Non-pigmented ciliary epithelial cell (primary cell): Measurements from ENCODE around the gene ARMC9.
"Not testable (repeated sequence)": the region's sequence is repeated elsewhere in the genome, so short reads cannot be mapped to it uniquely, and the experiment has no call there.

ENCODE experiments used
- DNase-seq: peaks from one replicate; pipeline ENCODE4 v3.0.0-alpha.2; 2010; ENCODE audit warnings: low read depth

Gene ARMC9

GRCh38 chr2:231181860-231182512 is 16.4 kb upstream of the ARMC9 start:
- DNase-seq = no peak

DNA sequence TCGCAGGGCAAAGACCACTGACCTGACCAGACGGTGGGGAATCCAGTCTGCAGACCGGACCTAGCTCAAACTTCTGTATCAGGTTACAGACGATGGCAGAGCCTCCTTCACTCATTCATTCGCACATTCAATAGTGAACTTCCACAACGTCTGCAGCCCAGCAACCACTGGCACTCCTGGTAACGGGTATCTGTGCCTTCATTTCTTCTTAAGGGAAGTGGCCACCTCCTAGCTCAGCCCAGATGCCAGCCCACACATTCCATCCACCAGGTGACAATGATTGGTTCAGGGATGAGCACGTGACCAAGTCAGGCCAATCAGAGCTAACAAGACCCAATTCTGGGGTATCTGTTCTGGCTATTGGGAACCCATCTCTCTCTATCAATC is 15.9 kb upstream of the ARMC9 start:
- DNase-seq = no peak

DNA sequence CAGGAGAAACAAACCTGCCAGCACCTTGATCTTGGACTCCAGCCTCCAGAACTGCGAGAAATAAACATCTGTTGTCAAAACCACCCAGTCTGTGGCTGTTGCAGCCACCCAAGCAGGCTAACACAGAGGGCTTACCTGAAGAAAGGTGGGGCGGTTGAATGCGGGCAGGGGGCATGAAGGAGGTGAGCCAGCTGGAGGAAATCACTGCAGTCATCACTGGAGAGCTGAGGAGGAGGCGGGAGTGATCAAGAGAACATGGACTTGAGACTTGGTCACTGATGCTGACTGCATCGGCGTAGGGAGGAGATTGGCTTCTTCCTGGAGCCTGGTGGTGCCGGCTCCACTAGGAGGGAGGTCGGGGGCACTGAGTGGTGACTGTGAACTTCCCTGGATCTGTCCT is 14.6 kb upstream of the ARMC9 start:
- DNase-seq = no peak

- no peak for DNase-seq
These were observed 14.1 kb upstream of the ARMC9 start for GRCh38 chr2:231184319-231184718.

- DNase-seq = no peak
These were observed 13.2 kb upstream of the ARMC9 start for GRCh38 chr2:231185050-231185725.

GRCh38 chr2:231185886-231186285 is 12.5 kb upstream of the ARMC9 start:
- no peak for DNase-seq

DNA sequence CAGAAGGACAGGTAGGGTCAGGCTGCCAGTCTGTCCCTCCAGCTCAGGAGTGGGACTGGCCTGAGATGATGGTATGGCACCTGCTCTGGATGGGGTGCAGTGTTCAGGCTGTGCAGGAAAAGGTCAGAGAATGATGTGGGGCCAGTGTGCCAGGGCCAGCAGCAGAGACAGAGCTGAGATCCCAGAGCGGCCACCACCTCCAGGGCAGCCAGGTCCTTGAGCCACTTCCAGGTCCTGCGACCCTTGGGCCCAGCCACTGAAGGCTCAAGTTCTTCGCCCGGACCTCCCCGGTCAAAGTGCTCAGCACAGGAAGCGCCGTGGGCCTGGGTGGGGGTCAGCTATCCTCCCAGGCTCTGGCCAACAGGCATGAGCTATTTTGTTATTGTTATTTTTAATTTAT is 12.1 kb upstream of the ARMC9 start:
- no peak for DNase-seq

GRCh38 chr2:231187736-231188505 is 10.5 kb upstream of the ARMC9 start:
- DNase-seq = peak; percentile 40

DNA sequence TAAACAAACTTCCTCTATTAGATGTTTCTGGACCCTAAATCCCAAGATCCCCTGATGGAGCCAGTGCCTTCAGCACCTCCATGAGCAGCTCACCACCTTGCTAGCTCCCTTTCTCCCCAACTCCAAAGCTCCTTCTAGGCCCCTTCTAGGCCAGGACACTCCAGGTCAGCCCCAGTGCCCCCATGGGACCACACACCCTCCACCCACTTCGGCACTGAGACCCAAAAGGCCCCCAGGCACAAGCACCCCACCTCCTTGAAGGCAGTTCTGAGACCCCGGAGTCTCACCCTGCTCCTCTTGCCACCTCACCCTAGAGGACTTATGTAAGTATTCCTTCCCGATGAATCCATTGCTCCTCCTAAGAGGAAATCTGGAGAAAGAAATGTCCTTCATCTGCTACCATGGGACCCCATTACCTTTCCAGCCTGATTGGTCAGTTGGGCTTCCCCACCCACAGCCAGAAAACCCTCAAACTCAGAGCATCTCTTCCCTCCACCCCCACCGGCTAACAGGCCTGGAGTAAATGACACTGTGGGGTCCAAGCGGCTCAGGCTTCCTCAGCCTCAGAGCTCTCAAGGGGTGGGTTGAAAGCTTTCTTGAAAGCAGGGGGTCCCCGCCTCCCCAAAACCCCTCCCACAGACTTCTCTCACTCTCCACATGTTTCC is 9.8 kb upstream of the ARMC9 start:
- DNase-seq = no peak

DNA sequence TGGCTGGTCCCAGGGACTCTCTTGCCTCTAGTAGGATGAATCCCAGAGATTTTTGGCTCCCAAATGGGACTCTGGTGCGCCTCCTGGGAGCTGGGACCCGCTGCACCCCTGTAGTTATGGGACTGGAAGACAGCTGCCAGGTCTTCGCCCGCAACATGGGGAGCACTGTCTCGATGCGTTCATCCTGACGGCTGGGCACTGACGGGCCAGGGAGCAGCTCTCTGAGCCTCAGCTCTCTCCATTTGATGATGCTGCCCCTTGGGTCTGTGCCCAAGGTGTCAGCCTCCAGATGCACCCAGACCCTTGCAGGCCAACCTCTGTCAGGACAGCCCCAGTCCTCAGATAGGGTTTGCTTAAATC is 9.3 kb upstream of the ARMC9 start:
- no peak for DNase-seq

GRCh38 chr2:231189571-231190495 is 8.6 kb upstream of the ARMC9 start:
- DNase-seq = no peak

GRCh38 chr2:231190531-231191197 is 7.8 kb upstream of the ARMC9 start:
- no peak for DNase-seq

GRCh38 chr2:231191896-231192872 is 6.2 kb upstream of the ARMC9 start:
- no peak for DNase-seq

- no peak for DNase-seq
These were observed 5.2 kb upstream of the ARMC9 start for GRCh38 chr2:231193216-231193615.

DNA sequence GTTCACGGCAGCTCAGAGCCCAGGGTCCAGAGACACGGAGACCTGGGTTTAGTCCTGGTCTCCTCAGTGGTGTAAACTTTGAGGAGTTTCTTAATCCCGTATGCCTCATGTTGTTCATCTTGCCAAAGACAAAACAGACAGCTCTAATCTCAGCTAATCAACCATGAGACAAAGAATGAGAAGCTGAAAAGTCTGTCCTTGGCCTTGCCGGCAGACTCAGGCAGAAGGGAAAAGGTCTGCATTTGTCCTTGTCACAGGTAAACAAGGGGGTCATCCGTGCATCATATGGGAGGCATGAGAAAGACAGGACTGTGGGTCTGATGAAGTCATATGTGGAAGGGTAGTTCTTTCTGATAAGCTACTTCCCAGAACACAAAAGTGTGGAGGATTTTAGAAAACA is 1.8 kb upstream of the ARMC9 start:
- DNase-seq = no peak

DNA sequence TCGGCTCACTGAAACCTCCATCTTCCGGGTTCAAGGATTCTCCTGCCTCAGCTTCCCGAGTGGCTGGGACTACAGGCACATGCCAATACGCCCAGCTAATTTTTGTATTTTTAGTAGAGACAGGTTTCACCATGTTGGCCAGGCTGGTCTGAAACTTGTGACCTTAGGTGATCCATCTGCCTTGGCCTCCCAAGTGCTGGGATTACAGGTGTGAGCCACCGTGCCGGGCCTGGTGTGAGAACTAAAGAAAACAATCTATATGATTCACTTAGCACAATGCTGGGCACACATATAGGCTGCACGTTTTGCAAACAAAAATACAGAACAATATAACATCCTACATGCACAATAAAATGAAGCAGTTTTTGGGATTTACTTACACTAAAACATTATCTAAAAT is 1.2 kb upstream of the ARMC9 start:
- not testable (repeated sequence) for DNase-seq

- no peak for DNase-seq
These were observed 633 bp upstream of the ARMC9 start for GRCh38 chr2:231197706-231198290.

GRCh38 chr2:231199219-231199618 is 788 bp downstream of the ARMC9 start:
- no peak for DNase-seq

GRCh38 chr2:231200805-231201474 is 2.5 kb downstream of the ARMC9 start:
- DNase-seq = no peak
